H9 (cell line): Measurements from ENCODE around the gene CEP152. TPM values are rescaled to one million over a fixed set of nuclear protein-coding genes. Genes with fewer than 3 reads are reported as not detected.

ENCODE experiments used
- DNase-seq: peaks from one replicate; pipeline ENCODE4 v3.0.0-alpha.2; 2017
- H2AFZ ChIP-seq: one replicate; pipeline ENCODE4 v1.6.1; 2013; ENCODE audit warnings: mild to moderate bottlenecking, low read length, control low read depth, moderate library complexity
- H2AK5ac ChIP-seq: 2 replicates; pipeline ENCODE4 v1.6.1; 2013; ENCODE audit warnings: low read length, control low read depth, mixed read lengths; ENCODE audit not compliant: insufficient read length
- H2BK120ac ChIP-seq: one replicate; pipeline ENCODE4 v1.6.1; 2013; ENCODE audit warnings: low read depth, mild to moderate bottlenecking, low read length, control low read depth, inconsistent platforms; ENCODE audit not compliant: poor library complexity, severe bottlenecking
- H2BK12ac ChIP-seq: 2 replicates; pipeline ENCODE4 v1.6.1; 2013; ENCODE audit warnings: low read length, control low read depth, mixed read lengths, low read depth; ENCODE audit not compliant: insufficient read length
- H2BK15ac ChIP-seq: 2 replicates; pipeline ENCODE4 v1.6.1; 2013; ENCODE audit warnings: low read depth, low read length, control low read depth
- H2BK20ac ChIP-seq: one replicate; pipeline ENCODE4 v1.6.1; 2013; ENCODE audit warnings: low read depth, mild to moderate bottlenecking, low read length, control low read depth, inconsistent platforms; ENCODE audit not compliant: poor library complexity, severe bottlenecking
- H2BK5ac ChIP-seq: 2 replicates; pipeline ENCODE4 v1.6.1; 2013; ENCODE audit warnings: low read length, control low read depth, mixed read lengths; ENCODE audit not compliant: insufficient read length
- H3K14ac ChIP-seq: 2 replicates; pipeline ENCODE4 v1.6.1; 2013; ENCODE audit warnings: low read length, control low read depth; ENCODE audit not compliant: insufficient read depth
- H3K18ac ChIP-seq: 2 replicates; pipeline ENCODE4 v1.6.1; 2013; ENCODE audit warnings: low read depth, mild to moderate bottlenecking, mixed read lengths, low read length, control low read depth; ENCODE audit not compliant: insufficient read length
- H3K23ac ChIP-seq: 2 replicates; pipeline ENCODE4 v1.6.1; 2013; ENCODE audit warnings: low read length, control low read depth, mixed read lengths, low read depth; ENCODE audit not compliant: insufficient read length
- H3K23me2 ChIP-seq: 2 replicates; pipeline ENCODE4 v1.6.1; 2013; ENCODE audit warnings: low read depth, mild to moderate bottlenecking, mixed read lengths, low read length, control low read depth; ENCODE audit not compliant: insufficient read length, poor library complexity, severe bottlenecking
- H3K27ac ChIP-seq: 2 replicates; pipeline ENCODE4 v1.5.1; 2013; ENCODE audit warnings: low read length, control low read depth, mixed read lengths, low read depth; ENCODE audit not compliant: insufficient read length
- H3K27me3 ChIP-seq: 2 replicates; pipeline ENCODE4 v1.6.1; 2013; ENCODE audit warnings: low read length, control low read depth, inconsistent platforms; ENCODE audit not compliant: insufficient read depth
- H3K4ac ChIP-seq: 2 replicates; pipeline ENCODE4 v1.6.1; 2013; ENCODE audit warnings: low read depth, mild to moderate bottlenecking, control low read depth, inconsistent platforms, low read length, moderate library complexity
- H3K4me1 ChIP-seq: 2 replicates; pipeline ENCODE4 v1.6.1; 2013; ENCODE audit warnings: low read length, control low read depth, inconsistent platforms; ENCODE audit not compliant: insufficient read depth
- H3K4me2 ChIP-seq: 2 replicates; pipeline ENCODE4 v1.6.1; 2013; ENCODE audit warnings: low read length, control low read depth, mixed read lengths; ENCODE audit not compliant: insufficient read length, insufficient read depth
- H3K56ac ChIP-seq: 2 replicates; pipeline ENCODE4 v1.6.1; 2013; ENCODE audit warnings: low read depth, mild to moderate bottlenecking, mixed read lengths, low read length, control low read depth; ENCODE audit not compliant: insufficient read length
- H3K79me1 ChIP-seq: 2 replicates; pipeline ENCODE4 v1.6.1; 2013; ENCODE audit warnings: low read depth, mild to moderate bottlenecking, moderate library complexity, low read length, control low read depth, inconsistent platforms; ENCODE audit not compliant: insufficient read depth, poor library complexity, severe bottlenecking
- H3K79me2 ChIP-seq: 2 replicates; pipeline ENCODE4 v1.6.1; 2013; ENCODE audit warnings: low read length, control low read depth, inconsistent platforms; ENCODE audit not compliant: insufficient read depth
- H3K9ac ChIP-seq: 2 replicates; pipeline ENCODE4 v1.6.1; 2013; ENCODE audit warnings: low read length, control low read depth, mixed read lengths; ENCODE audit not compliant: insufficient read length; ENCODE audit errors: extremely low read depth
- H3K9me3 ChIP-seq: one replicate; pipeline ENCODE4 v1.6.1; 2013; ENCODE audit warnings: low read depth, low read length, inconsistent platforms; ENCODE audit not compliant: control insufficient read depth
- H3T11ph ChIP-seq: one replicate; pipeline ENCODE4 v1.6.1; 2013; ENCODE audit warnings: mild to moderate bottlenecking, low read length, control low read depth, inconsistent platforms
- H4K20me1 ChIP-seq: one replicate; pipeline ENCODE4 v1.6.1; 2013; ENCODE audit not compliant: control insufficient read depth, insufficient read length, insufficient read depth
- H4K5ac ChIP-seq: 2 replicates; pipeline ENCODE4 v1.6.1; 2013; ENCODE audit warnings: low read depth, mild to moderate bottlenecking, mixed read lengths, low read length, control low read depth; ENCODE audit not compliant: insufficient read length
- H4K8ac ChIP-seq: replicated peaks from 2 replicates; pipeline ENCODE4 v1.6.1; 2013; ENCODE audit warnings: low read length, control low read depth, mixed read lengths, low read depth; ENCODE audit not compliant: insufficient read length
- H4K91ac ChIP-seq: 2 replicates; pipeline ENCODE4 v1.6.1; 2013; ENCODE audit warnings: low read depth, mild to moderate bottlenecking, moderate library complexity, mixed read lengths, low read length, control low read depth; ENCODE audit not compliant: insufficient read length
- H3K27ac Mint-ChIP-seq, 3 experiments: 2 replicates in 2 of 3; 3 replicates in 1 of 3; pipeline ENCODE4 v1.8.0; 2020 to 2021; ENCODE audit warnings: mixed read lengths in 3 of 3, mild to moderate bottlenecking in 1 of 3, moderate library complexity in 1 of 3
- H3K27me3 Mint-ChIP-seq: 2 replicates; pipeline ENCODE4 v1.8.0; 2021; ENCODE audit warnings: low read depth, mild to moderate bottlenecking, moderate library complexity, mixed read lengths
- H3K36me3 Mint-ChIP-seq, 3 experiments: 2 replicates in 2 of 3; 3 replicates in 1 of 3; pipeline ENCODE4 v1.8.0; 2020 to 2021; ENCODE audit warnings: low read depth in 3 of 3, mixed read lengths in 3 of 3; ENCODE audit not compliant: insufficient read depth in 1 of 3
- H3K4me1 Mint-ChIP-seq, 2 experiments: 2 replicates each; pipeline ENCODE4 v1.8.0; 2020; ENCODE audit warnings: mixed read lengths in 2 of 2
- H3K4me3 Mint-ChIP-seq, 2 experiments: 2 replicates in 1 of 2; 3 replicates in 1 of 2; pipeline ENCODE4 v1.8.0; 2020 to 2021; ENCODE audit warnings: mild to moderate bottlenecking in 2 of 2, mixed read lengths in 2 of 2, moderate library complexity in 1 of 2
- H3K9me3 Mint-ChIP-seq, 2 experiments: 2 replicates in 1 of 2; 3 replicates in 1 of 2; pipeline ENCODE4 v1.8.0; 2020; ENCODE audit warnings: mild to moderate bottlenecking in 2 of 2, mixed read lengths in 2 of 2, moderate library complexity in 1 of 2
- WGBS: extraction: QIAGEN DNeasy Blood & Tissue Kit; methylation state at CpG from one replicate; pipeline ENCODE4 v1.1.7; 2013; ENCODE audit warnings: missing lambda C conversion rate, low lambda C conversion rate, mixed read lengths; ENCODE audit not compliant: insufficient read length; ENCODE audit errors: extremely low coverage; 5-methylcytosine and 5-hydroxymethylcytosine counted together
- total RNA-seq: library from RNA; stranded (reverse); gene quantifications from 2 replicates; pipeline ENCODE4 v1.2.1, GENCODE V29; 2021
- TF ChIP-seq, protein P1 (sequence below): fragments of 200-600 bp; sonication (generic); conservative IDR thresholded peaks from 3 replicates; pipeline ENCODE4 v1.8.0; 2021; ENCODE audit warnings: antibody characterized with exemption, mild to moderate bottlenecking

CEP152 gene
- total RNA-seq, 1 experiment from 2014 or later: 10.9 TPM

DNA sequence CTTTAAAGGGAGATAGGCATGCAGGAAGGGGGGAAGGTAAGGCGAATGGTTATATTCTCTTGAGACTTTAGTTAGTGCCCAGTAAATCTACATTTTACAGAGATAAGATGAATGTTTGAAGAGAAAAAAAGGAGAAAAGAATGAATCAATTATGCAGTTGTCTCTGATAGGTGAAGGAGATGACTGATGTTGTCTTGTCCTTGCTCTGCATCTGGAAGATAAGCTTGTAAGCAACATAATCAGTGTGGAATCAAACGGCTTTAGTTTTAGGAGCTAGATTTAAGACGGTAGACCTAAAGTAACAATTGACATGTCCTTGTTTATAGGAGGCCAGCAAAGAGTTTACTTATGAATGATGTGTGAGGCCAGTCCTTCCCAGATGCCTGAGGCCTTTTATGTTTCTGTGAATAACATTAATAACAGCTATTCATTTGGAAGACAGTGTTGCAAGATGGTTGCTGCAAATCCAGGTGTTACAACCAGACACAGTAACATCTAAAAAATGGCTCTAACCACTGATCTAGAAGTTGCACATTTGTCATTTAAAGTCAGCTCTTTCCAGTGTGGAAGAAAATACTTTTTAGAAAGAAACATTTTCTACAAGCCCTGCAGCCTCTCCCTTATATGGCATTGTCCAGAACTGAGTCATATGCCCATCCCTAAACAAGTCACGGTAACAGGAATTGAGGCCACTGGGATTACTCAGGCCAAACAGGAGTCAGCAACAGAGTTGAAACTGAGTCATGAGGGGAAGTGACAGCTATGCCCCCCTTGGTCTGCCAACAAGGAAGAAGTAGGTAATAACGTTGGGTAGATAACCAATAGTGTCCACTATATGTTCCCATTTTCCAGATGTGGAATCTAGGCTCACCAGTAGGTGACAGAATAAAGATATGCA is 87.9 kb downstream of the CEP152 start:
- no peak overlapping the region for H3K9ac ChIP-seq
- no peaks in the 10 kb centered on the region for H4K20me1 ChIP-seq
- H3K4me2 ChIP-seq: no peak overlapping the region
- H3K4me1 ChIP-seq: no peaks in the 10 kb centered on the region
- no peak overlapping the region for H2BK5ac ChIP-seq
- no peak overlapping the region for H4K91ac ChIP-seq
- no peak overlapping the region for H2BK20ac ChIP-seq
- no peak overlapping the region for H3K23ac ChIP-seq
- H3K14ac ChIP-seq: no peak overlapping the region
- Mint-ChIP-seq H3K4me1 (no peaks in the 10 kb centered on the region), H3K36me3 (no peaks in the 10 kb centered on the region; a peak in 1 of 7 replicates), H3K9me3 (no peaks in the 10 kb centered on the region), H3K27ac (peak overlapping the region in 1 of 3 experiments; percentile 50; a peak in 1 of 7 replicates), H3K27me3 (no peaks in the 10 kb centered on the region; the same call in 1 of the 2 replicates), H3K4me3 (no peak overlapping the region)
- H4K8ac ChIP-seq: no peak overlapping the region
- no peak overlapping the region for H3K27ac ChIP-seq
- no peaks in the 10 kb centered on the region for H3K79me1 ChIP-seq
- no peak overlapping the region for H3K4ac ChIP-seq
- H4K5ac ChIP-seq: no peak overlapping the region
- TF ChIP-seq, protein P1, sequence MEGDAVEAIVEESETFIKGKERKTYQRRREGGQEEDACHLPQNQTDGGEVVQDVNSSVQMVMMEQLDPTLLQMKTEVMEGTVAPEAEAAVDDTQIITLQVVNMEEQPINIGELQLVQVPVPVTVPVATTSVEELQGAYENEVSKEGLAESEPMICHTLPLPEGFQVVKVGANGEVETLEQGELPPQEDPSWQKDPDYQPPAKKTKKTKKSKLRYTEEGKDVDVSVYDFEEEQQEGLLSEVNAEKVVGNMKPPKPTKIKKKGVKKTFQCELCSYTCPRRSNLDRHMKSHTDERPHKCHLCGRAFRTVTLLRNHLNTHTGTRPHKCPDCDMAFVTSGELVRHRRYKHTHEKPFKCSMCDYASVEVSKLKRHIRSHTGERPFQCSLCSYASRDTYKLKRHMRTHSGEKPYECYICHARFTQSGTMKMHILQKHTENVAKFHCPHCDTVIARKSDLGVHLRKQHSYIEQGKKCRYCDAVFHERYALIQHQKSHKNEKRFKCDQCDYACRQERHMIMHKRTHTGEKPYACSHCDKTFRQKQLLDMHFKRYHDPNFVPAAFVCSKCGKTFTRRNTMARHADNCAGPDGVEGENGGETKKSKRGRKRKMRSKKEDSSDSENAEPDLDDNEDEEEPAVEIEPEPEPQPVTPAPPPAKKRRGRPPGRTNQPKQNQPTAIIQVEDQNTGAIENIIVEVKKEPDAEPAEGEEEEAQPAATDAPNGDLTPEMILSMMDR: no peak
- H3K56ac ChIP-seq: no peak overlapping the region
- H3K27me3 ChIP-seq: no peaks in the 10 kb centered on the region
- H3K18ac ChIP-seq: no peak overlapping the region
- DNase-seq: no peak
- WGBS: no CpG with 5 or more reads among the region's 5 CpGs
- no peak overlapping the region for H2AK5ac ChIP-seq
- no peak overlapping the region for H3T11ph ChIP-seq
- no peak overlapping the region for H2BK12ac ChIP-seq
- no peaks in the 10 kb centered on the region for H3K79me2 ChIP-seq
- H3K23me2 ChIP-seq: no peaks in the 10 kb centered on the region
- H2AFZ ChIP-seq: no peak overlapping the region
- no peak overlapping the region for H2BK120ac ChIP-seq
- no peaks in the 10 kb centered on the region for H3K9me3 ChIP-seq
- no peak overlapping the region for H2BK15ac ChIP-seq
